ENCODE data around the gene FAM50A. TPM values are rescaled to one million over a fixed set of nuclear protein-coding genes. Genes with fewer than 3 reads are reported as not detected.
A peak's percentile ranks its signal among the peaks of the same experiment; 100 is the strongest.
"Not testable (repeated sequence)": the region's sequence is repeated elsewhere in the genome, so short reads cannot be mapped to it uniquely, and the experiment has no call there.

FAM50A gene
- total RNA-seq = 18.7 TPM

- DNase-seq (ENCODE audit: low spot score) (peak; percentile 76), ATAC-seq (peak; percentile 91)
Observed at GRCh38 chrX:154443992-154444754, at the start of gene FAM50A. Gene FAM50A (plus strand): TSS chrX:154444141. CDS start chrX:154444236, 95 bp downstream.

DNA sequence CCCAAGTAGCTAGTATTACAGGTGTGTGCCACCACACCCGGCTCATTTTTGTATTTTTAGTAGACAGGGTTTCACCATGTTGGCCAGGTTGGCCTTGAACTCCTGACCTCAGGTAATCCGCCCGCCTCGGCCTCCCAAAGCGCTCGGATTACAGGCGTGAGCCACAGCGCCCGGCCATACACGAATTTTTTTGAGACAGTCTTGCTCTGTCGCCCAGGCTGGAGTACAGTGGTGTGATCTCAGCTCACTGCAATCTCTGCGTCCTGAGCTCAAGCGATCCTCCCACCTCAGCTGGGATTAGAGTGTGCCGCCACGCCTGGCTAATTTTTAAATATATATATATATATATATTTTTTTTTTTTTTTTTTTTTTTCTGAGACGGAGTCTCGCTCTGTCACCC, 47.6 kb upstream of the FAM50A start:
- not testable (repeated sequence) for DNase-seq (ENCODE audit: low spot score)

GRCh38 chrX:154396973-154397887, 46.7 kb upstream of the FAM50A start:
- ATAC-seq (peak; percentile 77), DNase-seq (ENCODE audit: low spot score) (peak; percentile 77)

More for the DNA sequence above, 47.6 kb upstream of the FAM50A start:
- not testable (repeated sequence) for ATAC-seq

GRCh38 chrX:154397888-154398667, 45.9 kb upstream of the FAM50A start, which contains the start of gene RPL10:
Gene RPL10 (plus strand): TSS chrX:154398377. CDS start chrX:154398520, 143 bp downstream.
- DNase-seq (ENCODE audit: low spot score) (peak; percentile 94), ATAC-seq (peak; percentile 77)

DNA sequence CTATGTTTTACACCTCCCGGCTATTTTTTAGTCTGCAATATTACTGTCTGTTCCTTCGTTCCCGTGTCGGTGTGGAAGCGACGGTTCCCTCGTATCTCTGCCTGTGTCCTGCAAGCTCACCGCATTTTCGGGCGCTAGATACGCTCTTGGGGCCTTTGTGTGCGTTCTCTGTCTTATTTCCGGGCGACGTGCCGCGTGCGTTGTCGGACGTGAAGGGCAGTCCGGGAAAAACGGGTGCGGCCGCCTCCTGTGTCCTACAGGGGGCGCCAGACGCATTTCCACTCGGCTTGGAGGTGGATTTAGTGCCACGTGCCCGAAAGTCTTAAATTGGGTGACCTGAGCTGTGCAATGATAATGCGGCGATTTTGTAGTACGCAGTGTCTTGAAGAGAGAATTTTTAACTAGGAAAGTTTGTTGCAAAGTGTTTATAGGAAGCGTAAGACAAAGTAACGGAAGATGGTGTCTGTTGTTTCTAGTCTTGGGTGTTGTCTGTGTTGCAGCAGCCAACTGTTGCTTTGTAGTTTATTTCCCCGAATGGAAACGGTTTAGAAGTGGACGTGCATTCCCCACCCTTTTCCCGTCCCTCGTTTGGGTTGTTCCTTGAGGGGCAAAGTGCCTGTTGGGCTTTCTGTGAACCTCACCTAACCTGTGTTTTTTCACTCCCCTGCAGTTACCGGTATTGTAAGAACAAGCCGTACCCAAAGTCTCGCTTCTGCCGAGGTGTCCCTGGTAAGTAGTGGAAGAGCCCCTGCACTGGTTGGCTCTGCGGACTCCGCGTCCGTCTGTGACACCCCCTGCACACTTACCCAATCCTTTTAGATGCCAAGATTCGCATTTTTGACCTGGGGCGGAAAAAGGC, 45.0 kb upstream of the FAM50A start:
- ATAC-seq = peak; percentile 65

GRCh38 chrX:154399527-154400368, 44.2 kb upstream of the FAM50A start:
- no peak for DNase-seq (ENCODE audit: low spot score)

More for the DNA sequence above, 45.0 kb upstream of the FAM50A start:
- peak; percentile 82 for DNase-seq (ENCODE audit: low spot score)

GRCh38 chrX:154400369-154400817, 43.5 kb upstream of the FAM50A start:
- ATAC-seq; DNase-seq (ENCODE audit: low spot score): not testable (repeated sequence)

More at GRCh38 chrX:154399527-154400368, 44.2 kb upstream of the FAM50A start:
- no peak for ATAC-seq

DNA sequence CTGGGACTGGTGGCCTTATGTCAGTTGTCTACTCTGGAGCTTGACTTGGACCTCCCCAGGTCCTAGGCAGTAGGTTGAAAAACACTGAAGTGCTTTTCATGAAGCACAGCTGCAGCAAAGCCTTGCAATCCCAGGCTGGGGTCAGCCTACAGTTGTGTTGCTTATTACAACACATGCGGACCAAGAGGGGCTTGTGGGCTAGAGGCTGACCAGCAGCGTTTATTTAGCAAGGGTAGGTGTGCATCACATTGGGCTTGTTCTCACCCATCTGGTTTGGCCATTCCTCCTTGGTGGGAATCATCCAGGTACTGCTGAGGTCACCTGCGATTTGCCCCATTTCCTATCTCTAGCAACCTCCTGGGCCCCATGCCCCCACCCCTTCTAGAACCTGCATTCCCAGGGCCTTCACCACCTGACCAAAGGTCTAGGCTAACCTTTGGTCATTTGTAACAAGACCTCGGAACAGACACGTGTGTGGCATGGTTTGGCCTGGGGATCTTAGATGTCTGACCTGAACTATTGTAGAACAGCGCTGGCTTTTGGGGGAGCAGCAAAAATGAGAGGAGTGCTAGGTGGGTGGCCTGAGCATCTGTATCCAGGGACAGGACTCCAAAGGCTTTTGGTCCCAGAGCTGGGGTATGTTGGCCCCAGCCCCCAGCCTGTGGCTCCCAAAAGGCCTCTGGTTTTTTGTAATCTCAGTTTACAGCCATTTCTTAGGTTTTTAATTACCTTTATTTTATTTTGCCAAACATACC, 42.7 kb upstream of the FAM50A start:
- DNase-seq (ENCODE audit: low spot score) = peak; percentile 67
- peak; percentile 33 for ATAC-seq

DNA sequence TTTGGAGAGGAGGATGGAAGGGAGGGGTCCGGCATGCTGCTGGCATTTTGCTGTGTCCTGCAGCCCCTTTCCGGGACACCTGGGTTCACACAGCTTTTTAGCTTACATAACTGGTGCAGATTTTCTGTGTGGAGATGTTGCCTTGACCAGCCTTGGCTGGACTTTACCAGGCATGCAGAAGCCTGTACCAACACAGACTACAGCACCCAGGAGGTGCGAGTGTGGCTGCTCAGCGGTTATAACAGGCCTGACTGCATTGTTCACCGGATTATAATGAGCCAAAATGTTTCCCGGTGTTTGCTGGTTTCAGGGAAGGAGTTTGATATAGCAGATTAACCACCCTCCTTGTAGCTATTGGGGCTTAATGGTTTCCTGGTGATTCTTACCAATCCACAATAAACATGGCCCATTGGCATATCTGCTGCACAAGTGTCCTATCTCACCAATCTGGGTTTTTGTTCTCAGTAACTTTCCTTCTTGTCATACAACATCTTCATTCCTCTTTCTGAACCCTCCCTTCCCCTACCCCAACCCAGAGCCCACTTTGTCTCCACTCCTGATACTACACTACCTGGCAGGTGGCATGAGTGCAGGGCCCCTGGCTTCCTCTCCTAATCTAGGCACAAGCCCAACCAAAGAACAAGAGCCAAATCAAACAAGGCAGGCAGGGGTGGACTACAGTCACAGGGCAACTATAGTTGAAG, 41.9 kb upstream of the FAM50A start:
- DNase-seq (ENCODE audit: low spot score) = no peak
- ATAC-seq = peak; percentile 23

DNA sequence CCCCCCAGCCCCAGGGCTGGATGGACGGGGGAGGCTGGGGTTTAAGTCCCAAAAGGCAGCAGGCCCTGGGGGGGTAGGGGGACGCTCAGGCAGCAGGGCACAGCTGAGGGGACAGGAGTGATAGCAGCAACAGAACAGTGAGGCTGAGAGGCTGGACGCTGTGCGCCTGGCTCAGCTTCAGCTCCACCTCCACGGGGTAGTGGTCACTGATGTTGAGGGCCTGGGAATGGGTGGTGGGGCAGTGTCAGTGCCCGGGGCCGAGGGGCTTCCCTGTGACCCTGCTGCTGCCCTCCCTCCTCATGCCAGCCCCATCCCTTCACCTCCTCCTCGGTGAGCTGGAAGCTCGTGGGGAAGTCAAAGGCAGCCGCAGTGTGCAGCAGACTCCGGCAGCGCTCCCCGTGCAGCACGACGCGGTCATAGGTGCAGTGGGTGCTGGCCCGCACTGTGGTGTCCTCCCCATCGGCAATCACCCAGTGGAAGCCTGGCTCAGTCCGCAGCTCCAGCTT, 41.3 kb upstream of the FAM50A start:
- ATAC-seq (no peak), DNase-seq (ENCODE audit: low spot score) (no peak)

GRCh38 chrX:154403192-154403591, 40.7 kb upstream of the FAM50A start:
- ATAC-seq = no peak
- no peak for DNase-seq (ENCODE audit: low spot score)

GRCh38 chrX:154403858-154404257, 40.1 kb upstream of the FAM50A start:
- DNase-seq (ENCODE audit: low spot score) (no peak), ATAC-seq (no peak)

- DNase-seq (ENCODE audit: low spot score) (no peak), ATAC-seq (no peak)
Observed at GRCh38 chrX:154404625-154405192, 39.2 kb upstream of the FAM50A start.

DNA sequence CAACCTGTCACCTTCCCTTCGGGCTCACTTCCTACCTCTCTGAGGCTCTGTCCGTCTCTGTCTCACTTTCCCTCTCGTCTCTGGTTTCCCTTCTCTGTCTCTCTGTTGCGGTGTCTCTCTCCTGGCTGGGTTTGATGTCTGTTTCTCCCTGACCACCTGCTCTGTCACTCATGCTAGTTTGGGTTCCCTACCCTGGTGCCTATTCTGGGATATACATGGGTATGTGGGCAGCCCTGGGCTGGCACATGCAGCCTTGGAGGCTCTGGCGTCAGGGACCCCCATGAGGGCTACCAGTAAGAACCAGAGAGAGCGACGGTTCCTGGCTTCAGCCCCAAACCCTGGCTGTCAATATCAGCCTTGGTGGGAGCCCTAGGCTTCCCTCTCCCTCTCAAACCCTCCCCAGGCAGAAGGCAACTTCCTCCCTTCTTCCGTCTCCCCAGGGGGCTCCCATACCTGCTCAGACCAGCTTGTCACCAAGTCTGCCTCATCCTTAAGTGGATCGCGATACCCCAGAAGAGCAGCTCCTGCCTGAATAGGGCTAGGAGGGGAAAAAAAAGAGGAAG, 35.2 kb upstream of the FAM50A start:
- ATAC-seq = no peak
- no peak for DNase-seq (ENCODE audit: low spot score)

DNA sequence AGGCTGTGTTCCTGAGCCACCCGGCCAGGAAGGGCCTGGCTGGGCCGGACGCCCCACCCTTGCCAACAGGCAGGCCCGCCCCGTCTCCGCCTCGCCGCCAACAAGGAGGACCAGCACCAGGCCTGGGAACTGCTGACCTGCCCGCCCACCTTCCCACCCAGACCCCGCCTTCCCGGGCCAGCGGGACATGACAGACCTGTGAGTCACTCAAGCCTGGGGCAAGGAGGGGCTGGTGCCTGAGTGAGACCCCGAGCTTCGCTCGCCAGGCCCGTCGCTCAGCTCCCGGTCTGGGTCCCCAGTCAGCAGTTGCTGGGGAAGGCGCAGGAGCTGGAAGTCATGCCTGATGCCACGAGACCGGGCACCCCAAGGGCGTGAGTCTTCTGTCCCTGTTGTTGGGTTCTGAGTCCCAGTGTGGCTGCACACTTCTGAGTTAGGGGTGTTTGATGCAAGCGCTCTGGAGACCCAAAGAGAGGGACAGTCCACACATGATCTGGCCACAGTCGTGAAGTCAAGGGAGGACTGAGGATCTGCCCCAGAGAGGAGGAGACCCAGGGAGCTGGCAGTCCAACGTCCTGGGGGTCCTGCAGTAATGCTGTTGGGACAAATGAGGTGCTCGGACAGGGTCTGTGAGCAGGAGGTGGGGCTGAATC, 34.6 kb upstream of the FAM50A start, which contains the start of gene DNASE1L1:
Gene DNASE1L1, minus strand, starts transcription at position 33 of the 650 bp plus-strand sequence. CDS start 3,686 bp downstream, outside the sequence.
- DNase-seq (ENCODE audit: low spot score) (peak; percentile 60), ATAC-seq (peak; percentile 36)

GRCh38 chrX:154411981-154412340, 32.0 kb upstream of the FAM50A start:
- DNase-seq (ENCODE audit: low spot score) = peak; percentile 68
- peak; percentile 89 for ATAC-seq

All from left lobe of liver (tissue), 2 donors.